ENCODE results near the gene ZC3H18. TPM values are rescaled to one million over a fixed set of nuclear protein-coding genes. Genes with fewer than 3 reads are reported as not detected.
A peak's percentile ranks its signal among the peaks of the same experiment; 100 is the strongest.

Gene ZC3H18
- total and polyA plus RNA-seq, 2 experiments from 2014 or later = 26.8 to 26.9 TPM

DNA sequence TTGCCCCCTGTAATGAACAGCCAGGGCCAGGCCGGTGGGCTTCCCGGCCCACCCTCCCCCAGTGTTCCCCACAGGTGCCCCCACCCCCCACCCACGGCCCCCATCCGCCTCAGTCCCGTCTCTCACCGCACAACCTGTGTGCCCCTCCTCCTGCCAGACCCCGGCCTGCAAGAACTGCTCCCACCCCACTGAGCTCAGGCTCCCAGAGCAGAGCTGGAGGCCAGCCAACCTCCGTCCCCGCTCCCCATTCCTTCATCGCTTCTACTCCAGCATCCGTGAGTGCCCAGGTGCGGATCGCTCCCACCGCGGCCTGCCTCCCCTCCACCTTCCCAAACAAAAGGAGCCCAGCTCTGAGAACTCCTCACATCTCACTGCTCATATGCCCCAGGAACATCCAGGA is 88.5 kb downstream of the ZC3H18 start:
- Histone ChIP-seq H3K9me3 (ENCODE audit: low read depth) (no peaks in the 10 kb centered on the region), H3K4me1 (ENCODE audit: low read depth) (peaks cover 4% of the 10 kb centered on the region), H3K27me3 (no peaks in the 10 kb centered on the region), H3K27ac (no peak overlapping the region), H3K4me3 (no peak overlapping the region), H3K36me3 (peaks cover 8% of the 10 kb centered on the region)
- no peak for DNase-seq (ENCODE audit: low read depth in 1 of 2, low spot score in 1 of 2)
- TF ChIP-seq, protein P1, sequence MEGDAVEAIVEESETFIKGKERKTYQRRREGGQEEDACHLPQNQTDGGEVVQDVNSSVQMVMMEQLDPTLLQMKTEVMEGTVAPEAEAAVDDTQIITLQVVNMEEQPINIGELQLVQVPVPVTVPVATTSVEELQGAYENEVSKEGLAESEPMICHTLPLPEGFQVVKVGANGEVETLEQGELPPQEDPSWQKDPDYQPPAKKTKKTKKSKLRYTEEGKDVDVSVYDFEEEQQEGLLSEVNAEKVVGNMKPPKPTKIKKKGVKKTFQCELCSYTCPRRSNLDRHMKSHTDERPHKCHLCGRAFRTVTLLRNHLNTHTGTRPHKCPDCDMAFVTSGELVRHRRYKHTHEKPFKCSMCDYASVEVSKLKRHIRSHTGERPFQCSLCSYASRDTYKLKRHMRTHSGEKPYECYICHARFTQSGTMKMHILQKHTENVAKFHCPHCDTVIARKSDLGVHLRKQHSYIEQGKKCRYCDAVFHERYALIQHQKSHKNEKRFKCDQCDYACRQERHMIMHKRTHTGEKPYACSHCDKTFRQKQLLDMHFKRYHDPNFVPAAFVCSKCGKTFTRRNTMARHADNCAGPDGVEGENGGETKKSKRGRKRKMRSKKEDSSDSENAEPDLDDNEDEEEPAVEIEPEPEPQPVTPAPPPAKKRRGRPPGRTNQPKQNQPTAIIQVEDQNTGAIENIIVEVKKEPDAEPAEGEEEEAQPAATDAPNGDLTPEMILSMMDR (IDR thresholded peaks at IDR 0.05; ENCODE audit: low read depth, low read length) = no peak

GRCh38 chr16:88659160-88659559 is 89.0 kb downstream of the ZC3H18 start:
- no peaks in the 10 kb centered on the region for H3K9me3 ChIP-seq (ENCODE audit: low read depth)
- H3K36me3 ChIP-seq = peaks cover 8% of the 10 kb centered on the region
- DNase-seq (ENCODE audit: low read depth in 1 of 2, low spot score in 1 of 2) = no peak
- peaks cover 4% of the 10 kb centered on the region for H3K4me1 ChIP-seq (ENCODE audit: low read depth)
- no peak overlapping the region for H3K27ac ChIP-seq
- H3K4me3 ChIP-seq = no peak overlapping the region
- TF ChIP-seq, protein P1 (IDR thresholded peaks at IDR 0.05; ENCODE audit: low read depth, low read length) = no peak
- no peaks in the 10 kb centered on the region for H3K27me3 ChIP-seq

- TF ChIP-seq, protein P1 (IDR thresholded peaks at IDR 0.05; ENCODE audit: low read depth, low read length) = no peak
- H3K4me3 ChIP-seq = no peak overlapping the region
- DNase-seq (ENCODE audit: low read depth in 1 of 2, low spot score in 1 of 2) = no peak
- no peaks in the 10 kb centered on the region for H3K36me3 ChIP-seq
- no peaks in the 10 kb centered on the region for H3K9me3 ChIP-seq (ENCODE audit: low read depth)
- H3K4me1 ChIP-seq (ENCODE audit: low read depth) = peaks cover 4% of the 10 kb centered on the region
- no peaks in the 10 kb centered on the region for H3K27me3 ChIP-seq
- no peak overlapping the region for H3K27ac ChIP-seq
These were observed 91.3 kb downstream of the ZC3H18 start for GRCh38 chr16:88661468-88661867.

DNA sequence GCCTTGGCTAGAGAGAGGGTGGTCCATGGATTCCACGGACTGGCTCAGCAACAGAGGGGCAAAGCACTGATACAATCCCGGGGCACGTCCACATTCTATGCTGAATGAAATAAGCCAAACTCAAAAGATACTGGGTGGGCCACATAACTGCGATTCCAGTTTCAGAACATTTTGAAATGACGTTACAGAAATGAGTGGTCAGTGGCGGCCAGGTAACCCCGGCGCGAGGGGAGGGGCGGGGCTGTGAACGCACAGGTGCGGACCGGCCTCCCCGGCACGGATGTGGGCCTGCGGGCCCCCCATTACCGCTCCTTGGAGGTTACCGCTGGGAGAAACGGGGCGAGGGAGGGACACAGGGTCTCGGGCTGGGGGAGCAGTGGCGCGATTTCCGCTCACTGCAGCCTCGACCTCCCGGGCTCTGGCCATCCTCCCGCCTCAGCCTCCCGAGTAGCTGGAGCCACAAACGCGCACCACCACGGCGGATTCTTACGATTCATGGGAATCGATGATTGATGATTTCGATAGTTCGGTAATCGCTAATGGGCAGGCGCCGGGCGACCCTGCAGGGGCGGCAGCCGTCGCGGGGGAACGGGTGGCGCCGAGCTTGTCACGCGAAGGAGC is 92.1 kb downstream of the ZC3H18 start:
- H3K27ac ChIP-seq = peak overlapping the region; percentile 81

GRCh38 chr16:88662843-88663606 is 92.8 kb downstream of the ZC3H18 start, which contains the start of gene MVD:
Gene MVD, minus strand, starts transcription at chr16:88663091. Its CDS starts 11 bp downstream, at chr16:88663080.
- TF ChIP-seq, protein P1 (IDR thresholded peaks at IDR 0.05; ENCODE audit: low read depth, low read length) = no peak
- DNase-seq (ENCODE audit: low read depth in 1 of 2, low spot score in 1 of 2) = peak; percentile 98 to 99
- H3K9me3 ChIP-seq (ENCODE audit: low read depth) = no peaks in the 10 kb centered on the region
- peak within 1 kb of the TSS; percentile 81 for H3K27ac ChIP-seq
- no peaks in the 10 kb centered on the region for H3K36me3 ChIP-seq
- H3K27me3 ChIP-seq = no peaks in the 10 kb centered on the region
- peak within 1 kb of the TSS; percentile 82 for H3K4me3 ChIP-seq
- peaks cover 4% of the 10 kb centered on the region for H3K4me1 ChIP-seq (ENCODE audit: low read depth)

More for the DNA sequence above, 92.1 kb downstream of the ZC3H18 start:
- no peaks in the 10 kb centered on the region for H3K27me3 ChIP-seq
- peaks cover 4% of the 10 kb centered on the region for H3K4me1 ChIP-seq (ENCODE audit: low read depth)
- H3K36me3 ChIP-seq = no peaks in the 10 kb centered on the region
- H3K4me3 ChIP-seq = peak overlapping the region; percentile 70
- no peaks in the 10 kb centered on the region for H3K9me3 ChIP-seq (ENCODE audit: low read depth)
- TF ChIP-seq, protein P1 (IDR thresholded peaks at IDR 0.05; ENCODE audit: low read depth, low read length) = no peak
- no peak for DNase-seq (ENCODE audit: low read depth in 1 of 2, low spot score in 1 of 2)

Data from cardiac muscle cell (in vitro differentiated cells and primary cell).